GM18870 (cell line): ENCODE measurements around the gene PPWD1.
"Not testable (repeated sequence)": the region's sequence is repeated elsewhere in the genome, so short reads cannot be mapped to it uniquely, and the experiment has no call there.

Experiments
- ATAC-seq: cut with Tn5 transposase; IDR thresholded peaks from one replicate; pipeline ENCODE4 v1.9.1; 2021; ENCODE audit warnings: moderate library complexity; ENCODE audit not compliant: unreplicated experiment

Gene PPWD1

DNA sequence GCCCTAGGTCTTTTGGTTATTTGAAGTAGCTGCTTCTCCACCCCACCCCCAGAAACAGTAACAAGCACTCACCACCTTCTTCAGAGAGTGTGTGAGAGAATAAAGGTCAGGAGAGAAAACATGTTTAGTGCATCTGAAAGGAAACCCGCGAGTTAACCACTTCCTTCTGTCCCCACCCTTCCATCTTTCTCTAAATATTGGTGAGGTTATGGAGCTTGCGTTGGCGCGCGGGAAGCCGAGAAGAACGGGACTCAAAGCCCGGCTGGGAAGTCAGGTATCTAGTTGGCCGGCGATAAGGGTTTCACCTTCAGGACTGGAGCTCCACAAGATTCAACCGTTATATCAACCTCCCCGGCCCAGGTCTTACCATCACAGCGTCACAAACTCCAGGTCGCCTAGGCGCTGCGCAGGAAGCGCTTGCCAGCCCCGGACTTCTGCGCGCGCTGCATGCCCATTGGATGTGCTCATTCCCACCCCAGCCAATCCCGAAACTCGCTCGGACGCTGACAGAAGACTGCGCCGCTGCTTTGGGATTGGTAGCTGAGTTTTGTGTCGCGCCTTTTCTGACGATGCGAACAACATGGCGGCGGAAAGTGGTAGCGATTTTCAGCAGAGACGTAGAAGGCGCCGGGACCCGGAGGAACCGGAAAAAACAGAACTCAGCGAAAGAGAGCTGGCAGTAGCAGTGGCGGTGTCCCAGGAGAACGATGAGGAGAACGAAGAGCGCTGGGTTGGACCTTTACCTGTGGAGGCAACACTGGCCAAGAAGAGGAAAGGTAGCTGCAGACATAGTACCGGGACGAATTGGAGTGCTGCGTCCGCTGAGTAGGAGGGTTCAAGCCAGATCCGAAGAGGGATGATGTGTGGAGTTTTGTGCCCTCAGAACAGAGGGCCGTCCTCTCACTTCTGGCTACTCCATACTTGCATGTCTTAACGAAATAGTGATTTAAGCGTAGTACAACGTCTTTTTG lies at the start of gene PPWD1, which contains the start of gene CENPK:
TSS of gene PPWD1 (plus strand) at position 566 of the 971 bp plus-strand sequence. CDS start at position 581, 15 bp downstream.
TSS of gene CENPK (minus strand) at position 438 of the 971 bp plus-strand sequence. CDS start 8,261 bp downstream, outside the sequence.
- peak; percentile 98 for ATAC-seq

DNA sequence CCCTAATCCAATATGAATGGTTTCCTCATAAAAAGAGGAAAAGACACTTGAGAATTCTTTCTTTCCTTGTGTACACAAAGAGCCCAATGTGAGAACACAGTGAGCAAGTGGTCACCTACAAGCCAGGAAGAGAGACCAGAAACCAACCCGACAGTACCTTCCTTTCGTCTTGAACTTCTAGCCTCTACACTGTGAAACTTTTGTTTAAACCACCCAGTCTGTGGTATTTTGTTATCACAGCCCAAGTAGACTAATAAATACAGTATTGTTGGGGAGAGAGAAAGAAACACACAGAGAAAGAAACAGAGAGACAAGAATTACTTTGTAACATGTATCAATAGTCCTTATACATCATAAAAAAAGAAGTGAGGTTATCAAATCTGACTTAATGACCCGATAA lies 37.4 kb upstream of the PPWD1 start:
- ATAC-seq: no peak

DNA sequence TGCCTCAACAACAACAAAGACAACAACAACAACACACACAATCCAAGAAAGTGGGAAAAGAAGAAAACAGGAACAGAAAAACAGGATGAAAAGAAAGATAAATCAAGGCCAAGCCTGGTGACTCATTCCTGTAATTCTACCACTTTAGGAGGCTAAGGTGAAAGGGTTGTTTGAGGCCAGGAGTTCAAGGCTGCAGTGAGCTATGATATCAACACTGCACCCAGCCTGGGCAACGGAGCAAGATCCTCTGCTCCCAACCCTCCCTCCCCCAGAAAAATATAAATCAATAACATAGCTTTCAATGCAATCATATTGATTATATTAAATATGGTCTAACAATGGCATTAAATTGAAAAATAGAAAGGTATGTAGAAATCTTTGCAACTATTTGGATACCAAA lies 32.2 kb upstream of the PPWD1 start:
- ATAC-seq: no peak

DNA sequence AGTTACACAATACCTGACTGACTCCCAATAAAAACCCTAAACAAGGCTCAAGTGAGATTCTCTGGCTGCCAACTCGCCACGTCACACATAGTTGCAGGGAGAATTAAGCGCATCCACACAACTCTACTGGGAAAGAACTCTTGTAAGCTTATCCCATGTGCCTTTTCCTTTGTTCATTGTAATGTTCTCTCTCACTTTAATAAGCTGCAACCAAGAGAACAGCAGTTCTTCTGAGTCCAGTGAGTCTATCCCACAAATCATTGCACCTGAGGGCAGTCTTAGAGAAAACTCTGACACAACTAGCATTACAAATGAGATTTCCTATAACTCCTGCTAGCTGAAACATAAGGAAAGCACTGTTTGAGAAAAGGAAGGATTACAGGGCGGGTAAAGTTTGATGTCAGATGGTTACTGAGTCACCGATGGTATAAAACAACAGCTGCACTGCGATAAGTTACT lies 27.5 kb upstream of the PPWD1 start:
- ATAC-seq: no peak

DNA sequence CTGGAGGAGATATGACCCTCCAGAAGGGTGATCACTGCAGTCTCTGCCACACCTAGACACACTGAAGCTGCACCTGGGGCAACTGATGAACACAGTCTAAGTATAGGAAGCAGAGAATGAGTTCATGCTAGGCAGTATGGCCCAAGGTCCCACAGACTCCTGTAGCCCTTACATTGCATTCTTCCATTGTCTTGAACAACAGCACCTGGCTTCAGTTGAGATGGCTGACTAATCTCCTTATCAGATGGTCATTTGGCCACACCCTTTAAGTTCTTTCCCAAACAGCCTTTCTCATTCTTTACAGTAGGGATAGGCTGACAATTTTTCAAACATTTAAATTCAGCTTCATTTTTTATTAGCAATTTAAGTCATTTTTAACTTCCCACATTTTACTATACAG lies 23.3 kb upstream of the PPWD1 start:
- no peak for ATAC-seq

DNA sequence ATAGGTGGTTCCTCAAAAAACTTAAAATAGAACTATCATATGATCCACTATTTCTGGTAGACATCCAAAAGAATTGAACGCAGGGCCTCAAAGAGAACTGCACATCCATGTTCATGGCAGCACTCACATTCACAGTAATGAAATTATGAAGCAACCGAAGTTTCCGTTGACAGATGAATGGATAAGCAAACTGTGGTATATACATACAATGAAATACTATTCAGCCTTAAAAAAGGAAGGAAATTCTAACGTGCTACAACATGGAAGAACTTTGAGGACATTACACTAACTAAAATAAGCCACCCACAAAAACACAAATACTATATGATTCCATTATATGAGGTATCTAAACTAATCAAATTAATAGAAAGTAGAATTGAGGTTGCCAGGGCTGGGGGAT lies 18.6 kb upstream of the PPWD1 start:
- ATAC-seq: no peak

DNA sequence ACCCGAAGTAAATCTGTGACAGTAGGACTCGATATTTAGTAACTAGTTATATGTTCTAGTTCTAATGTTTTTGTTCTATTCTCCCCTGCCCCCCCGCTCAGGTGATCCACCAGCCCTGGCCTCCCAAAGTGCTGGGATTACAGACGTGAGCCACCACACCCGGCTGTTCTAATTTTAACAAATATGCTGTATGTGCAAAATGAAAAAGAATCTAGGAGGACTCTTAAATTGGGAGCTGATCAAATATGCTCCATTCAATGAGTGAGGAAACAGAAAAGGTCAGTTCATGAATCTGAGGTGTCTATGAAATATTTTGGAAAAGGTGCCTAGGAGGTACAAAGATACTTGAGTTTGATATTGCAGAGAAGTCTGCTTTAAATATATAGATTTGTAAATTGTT lies 17.0 kb upstream of the PPWD1 start:
- ATAC-seq: no peak

DNA sequence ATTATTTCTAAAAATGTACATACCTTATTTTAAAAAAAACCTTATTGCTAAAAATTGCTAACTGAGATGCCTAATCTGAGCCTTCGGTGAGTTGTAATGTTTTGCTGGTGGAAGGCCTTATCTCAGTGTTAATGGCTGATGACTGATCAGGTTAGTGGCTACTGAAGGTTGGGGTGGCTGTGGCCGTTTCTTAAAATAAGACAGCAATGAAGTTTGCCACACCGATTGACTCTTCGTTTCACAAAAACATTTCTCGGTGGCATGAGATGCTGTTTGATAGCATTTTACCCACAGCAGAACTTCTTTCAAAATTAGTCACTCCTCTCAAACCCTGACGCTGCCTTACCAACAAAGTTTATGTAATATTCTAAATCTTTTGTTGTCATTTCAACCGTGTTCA lies 14.8 kb upstream of the PPWD1 start:
- ATAC-seq: no peak

DNA sequence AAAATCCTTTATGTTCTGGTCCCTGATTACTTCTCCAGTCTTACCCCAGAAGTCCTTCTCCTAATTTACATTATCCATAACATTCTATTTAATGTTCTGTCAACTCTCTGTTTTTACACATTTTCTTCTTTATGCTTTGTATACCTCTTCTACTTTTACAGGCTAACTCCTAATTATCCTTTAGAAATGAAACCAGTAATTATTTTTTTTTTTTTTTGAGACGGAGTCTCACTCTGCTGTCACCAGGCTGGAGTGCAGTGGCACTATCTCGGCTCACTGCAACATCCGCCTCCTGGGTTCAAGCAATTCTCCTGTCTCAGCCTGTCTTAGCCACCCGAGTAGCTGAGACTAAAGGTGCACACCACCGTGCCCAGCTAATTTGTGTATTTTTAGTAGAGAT lies 9.2 kb upstream of the PPWD1 start:
- ATAC-seq: no peak

DNA sequence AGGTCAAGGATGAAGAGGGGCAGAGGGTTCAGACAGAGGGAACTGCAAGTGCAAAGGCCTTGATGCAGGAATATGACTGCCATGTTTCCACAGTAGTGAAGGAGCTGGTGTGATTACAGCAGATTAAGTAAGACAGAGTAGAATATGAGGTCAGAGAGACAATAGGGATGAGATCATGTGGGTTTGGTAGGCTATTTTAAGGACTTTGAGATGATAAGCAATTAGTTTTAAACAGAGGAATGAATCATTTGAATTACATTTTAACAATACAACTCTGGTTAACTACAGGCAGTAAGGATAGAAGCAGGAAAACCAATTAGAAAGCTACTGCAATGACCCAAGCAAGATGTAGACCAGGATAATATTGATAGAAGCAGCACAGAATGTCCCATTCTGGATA lies 7.8 kb upstream of the PPWD1 start:
- no peak for ATAC-seq

DNA sequence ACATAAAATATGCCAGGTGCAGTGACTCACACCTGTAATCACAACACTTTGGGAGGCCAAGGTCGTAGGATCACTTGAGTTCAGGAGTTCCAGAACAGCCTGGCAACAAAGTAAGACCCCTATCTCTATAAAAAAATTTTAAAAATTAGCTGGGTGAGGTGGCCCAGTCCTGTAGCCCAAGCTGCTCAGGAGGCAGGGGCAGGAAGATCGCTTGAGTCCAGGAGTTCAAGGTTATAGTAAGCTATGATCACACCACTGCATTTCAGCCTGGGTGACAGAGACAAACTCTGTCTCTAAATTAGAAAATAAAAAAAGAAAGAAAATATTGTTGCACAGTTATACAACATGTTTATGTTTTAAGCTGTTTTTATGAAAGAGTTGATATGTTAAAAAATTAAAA lies 6.9 kb upstream of the PPWD1 start:
- no peak for ATAC-seq

DNA sequence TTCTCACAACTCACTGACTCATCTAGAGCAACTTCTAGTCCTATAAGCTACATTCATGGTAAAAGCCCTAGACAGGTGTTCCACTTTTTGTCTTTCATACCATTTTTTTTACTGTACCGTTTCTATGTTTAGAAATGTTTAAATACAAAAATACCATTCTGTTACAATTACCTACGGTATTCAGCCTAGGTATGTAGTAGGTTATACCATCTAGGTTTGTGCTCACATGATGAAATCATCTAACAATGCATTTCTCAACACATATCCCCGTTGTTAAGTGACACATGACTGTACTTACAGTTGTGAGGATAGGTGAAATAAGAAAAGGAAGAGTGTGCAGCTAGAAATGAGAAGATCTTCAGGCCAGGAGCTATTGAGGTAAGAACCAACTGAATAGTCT lies 6.4 kb upstream of the PPWD1 start:
- no peak for ATAC-seq

DNA sequence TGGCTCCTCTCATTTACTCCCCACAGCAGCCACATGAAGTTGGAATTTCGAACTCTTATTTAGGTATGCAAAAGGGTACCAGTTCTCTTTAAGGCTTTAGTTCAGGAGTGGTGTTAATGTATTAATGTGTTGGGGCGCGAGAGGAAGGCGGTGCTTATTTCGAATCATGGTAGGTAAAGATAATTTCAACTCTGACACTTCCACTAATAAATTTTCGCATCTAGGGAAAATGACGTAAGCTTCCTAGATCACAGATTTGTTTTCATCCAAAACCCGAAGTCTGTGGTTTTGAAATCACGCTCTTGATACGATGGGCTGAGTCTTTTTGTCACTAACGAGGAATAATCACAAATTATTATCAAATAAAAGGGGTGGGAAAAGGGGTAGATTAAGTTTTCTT lies 681 bp downstream of the PPWD1 start:
- no peak for ATAC-seq

DNA sequence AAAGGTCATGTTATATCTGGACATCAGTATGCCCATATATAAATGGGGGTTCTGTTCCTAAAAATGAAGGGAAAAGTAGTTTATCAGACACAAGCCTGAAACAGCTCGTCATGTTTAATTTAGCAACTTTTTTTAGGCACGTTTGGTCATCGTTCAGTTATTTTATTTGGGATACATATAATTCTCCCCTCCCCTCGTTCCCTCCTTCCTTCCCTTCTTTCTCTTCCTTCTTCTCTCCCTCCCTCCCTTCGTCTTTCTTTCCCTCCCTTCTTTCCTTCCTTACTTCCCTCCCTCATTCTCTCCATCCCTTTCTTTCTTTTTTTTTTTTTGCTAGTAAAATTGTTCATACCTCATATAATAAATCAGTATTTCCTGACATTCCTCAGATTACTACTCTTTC lies 3.4 kb downstream of the PPWD1 start:
- ATAC-seq: no peak

DNA sequence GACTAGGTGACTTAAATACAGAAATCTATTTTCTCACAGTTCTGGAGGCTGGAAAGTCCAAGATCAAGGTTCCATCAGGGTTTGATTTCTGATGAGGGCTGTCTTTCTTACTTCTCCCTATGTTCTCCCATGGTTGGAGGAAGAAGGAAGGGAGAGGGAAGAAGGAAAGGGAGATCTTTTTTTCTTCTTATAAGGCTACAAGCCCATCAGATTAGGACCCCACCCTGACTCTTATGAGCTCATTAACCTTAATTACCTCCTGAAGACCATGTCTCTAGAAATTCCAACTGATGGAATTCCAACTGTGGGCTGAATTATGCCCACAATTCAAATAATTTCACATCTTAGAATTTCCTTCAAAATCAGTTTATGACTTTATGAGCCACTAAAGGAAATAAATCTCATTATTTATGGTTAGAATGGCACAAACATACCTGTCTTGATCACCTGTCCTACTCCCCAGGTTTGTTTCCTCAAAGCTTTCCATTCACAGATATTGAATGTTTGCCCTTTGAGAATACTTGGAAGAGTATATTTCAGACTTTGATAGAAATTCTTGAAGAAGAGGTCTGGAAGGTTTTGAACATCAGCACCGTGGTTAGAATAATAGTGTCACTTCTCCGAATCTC lies 7.6 kb downstream of the PPWD1 start:
- ATAC-seq: no peak

DNA sequence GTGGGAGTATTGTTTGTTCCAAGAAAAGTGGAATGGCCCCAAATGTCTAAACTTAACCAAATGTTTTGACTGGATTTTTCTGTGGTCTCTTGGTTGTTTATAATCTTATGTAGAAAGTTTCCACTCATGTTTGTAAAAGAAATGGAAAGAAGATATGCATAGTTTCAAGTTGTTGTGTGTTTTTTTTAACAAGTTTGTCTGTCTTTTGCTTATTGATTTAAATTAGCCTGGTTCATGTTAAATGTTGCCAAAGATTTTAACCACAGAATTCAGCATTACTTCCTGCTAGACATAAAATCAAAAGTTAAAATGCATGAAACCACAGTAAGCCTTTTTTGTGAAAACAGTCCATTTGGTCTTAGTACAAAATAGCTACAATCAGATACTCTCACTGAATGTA lies 14.0 kb downstream of the PPWD1 start:
- no peak for ATAC-seq

DNA sequence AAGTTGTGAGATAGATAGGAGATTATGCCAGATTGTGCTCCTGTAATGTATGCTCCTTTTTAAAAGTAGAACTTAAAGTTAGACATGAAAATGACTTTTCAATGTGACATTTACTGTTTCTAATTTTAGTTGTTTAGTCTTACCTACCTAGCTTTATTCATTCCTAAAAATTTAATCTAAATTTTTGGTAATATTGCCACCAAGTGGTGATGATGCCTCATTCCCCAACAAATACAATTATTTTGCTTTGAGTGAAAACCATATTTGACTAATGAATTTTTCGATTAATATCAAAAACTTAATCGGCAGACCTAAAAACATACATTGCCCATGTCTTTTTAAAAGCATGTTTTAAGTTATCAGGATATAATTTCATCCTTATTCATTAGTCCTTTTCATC lies 25.6 kb downstream of the PPWD1 start:
- ATAC-seq: no peak

DNA sequence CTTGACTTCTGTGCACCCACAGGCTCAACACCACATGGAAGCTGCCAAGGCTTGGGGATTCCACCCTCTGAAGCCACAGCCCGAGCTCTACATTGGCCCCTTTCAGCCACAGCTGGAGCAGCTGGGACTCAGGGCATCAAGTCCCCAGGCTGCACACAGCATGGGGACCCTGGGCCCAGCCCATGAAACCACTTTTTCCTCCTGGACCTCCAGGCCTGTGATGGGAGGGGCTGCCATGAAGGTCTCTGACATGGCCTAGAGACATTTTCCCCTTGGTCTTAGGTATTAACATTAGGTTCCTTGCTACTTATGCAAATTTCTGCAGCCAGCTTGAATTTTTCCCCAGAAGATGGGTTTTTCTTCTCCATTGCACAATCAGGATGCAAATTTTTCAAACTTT lies 38.7 kb downstream of the PPWD1 start:
- ATAC-seq: not testable (repeated sequence)

DNA sequence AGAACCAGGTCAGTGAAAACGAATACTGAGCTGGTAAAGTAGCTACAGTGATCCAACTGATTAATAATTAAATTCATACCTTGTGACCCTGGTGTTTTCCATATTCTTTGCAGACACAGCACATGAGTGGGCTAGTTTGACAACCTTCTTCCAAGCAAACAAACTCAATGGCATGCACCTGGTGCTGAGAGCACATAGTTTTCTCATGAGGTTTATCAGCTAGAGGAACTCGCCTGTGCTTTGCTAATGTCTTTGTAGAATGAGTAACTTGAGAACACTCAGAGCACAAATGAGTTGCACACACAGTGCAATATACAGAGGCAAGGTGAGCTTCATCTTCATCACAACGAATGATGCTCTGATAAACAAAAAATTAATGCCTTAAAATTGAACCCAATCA lies 48.4 kb downstream of the PPWD1 start:
- no peak for ATAC-seq

DNA sequence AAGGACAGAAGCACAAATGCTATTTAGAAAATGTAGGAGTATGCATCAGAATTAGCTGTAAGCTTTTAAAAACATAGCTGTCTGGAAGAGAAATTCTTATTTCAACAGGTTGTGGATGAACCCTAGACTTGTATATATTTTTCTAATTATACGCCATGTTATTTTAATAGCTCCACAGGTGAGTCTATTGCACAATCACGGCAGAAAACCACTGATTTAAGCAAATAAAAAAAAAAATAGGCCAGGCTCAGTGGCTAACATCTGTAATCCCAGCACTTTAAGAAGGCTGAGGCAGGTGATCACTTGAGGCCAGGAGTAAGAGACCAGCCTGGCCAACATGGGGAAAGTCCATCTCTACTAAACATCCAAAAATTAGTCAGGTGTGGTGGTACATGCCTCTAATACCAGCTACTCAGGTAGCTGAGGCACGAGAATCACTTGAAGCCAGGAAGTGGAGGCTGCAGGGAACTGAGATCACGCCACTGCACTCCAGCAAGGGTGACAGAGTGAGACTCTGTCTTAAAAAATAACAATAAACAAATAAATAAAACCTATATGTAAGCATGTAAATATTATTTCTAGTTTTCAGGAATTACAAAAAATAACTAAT lies 49.3 kb downstream of the PPWD1 start:
- no peak for ATAC-seq

DNA sequence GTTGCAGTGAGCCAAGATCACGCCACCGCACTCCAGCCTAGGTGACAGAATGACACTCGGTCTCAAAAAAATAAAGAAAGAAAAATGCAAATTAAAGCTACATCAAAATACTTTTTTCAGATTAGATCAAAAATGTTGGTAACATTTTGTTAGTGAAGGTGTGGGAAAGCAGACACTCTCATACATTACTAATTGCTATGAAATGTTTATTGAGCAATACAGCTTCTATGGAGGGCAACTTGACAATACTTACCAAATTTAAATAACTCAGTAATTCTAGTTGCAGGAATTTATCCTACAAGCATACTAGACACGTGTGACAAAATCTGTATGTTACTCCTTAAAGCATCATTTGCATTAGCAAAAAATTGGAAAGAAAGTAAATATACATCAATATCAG lies 56.9 kb downstream of the PPWD1 start:
- no peak for ATAC-seq

DNA sequence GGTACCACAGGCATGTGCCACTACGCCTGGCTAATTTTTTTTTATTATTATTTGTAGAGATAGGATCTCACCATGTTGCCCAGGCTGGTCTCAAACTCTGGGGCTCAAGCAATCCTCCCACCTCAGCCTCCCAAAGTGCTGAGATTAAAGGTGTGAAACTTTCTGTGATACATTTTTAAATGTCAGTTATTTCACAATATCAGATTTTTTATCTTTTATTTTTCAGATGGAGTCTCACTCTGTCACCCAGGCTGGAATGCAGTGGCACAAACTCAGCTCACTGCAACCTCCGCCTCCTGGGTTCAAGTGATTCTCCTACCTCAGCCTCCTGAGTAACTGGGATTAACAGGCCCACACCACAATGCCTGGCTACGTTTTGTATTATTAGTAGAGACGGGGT lies 58.9 kb downstream of the PPWD1 start:
- ATAC-seq: not testable (repeated sequence)
